Muscle of leg (tissue), 11 donors: ENCODE results near the gene OR56B1. TPM values are rescaled to one million over a fixed set of nuclear protein-coding genes. Genes with fewer than 3 reads are reported as not detected.
A peak's percentile ranks its signal among the peaks of the same experiment; 100 is the strongest.

Experiments
- DNase-seq: peaks from one replicate; pipeline ENCODE4 v3.0.0; 2013
- H3K27ac ChIP-seq: one replicate; pipeline ENCODE4 v1.5.1; 2013; ENCODE audit warnings: mild to moderate bottlenecking, low read length, control low read depth
- H3K27me3 ChIP-seq: one replicate; pipeline ENCODE4 v1.6.1; 2013; ENCODE audit warnings: low read length; ENCODE audit not compliant: control insufficient read depth, insufficient read depth
- H3K36me3 ChIP-seq: one replicate; pipeline ENCODE4 v1.6.1; 2013; ENCODE audit warnings: low read length; ENCODE audit not compliant: control insufficient read depth, insufficient read depth
- H3K4me1 ChIP-seq: one replicate; pipeline ENCODE4 v1.6.1; 2013; ENCODE audit warnings: low read length; ENCODE audit not compliant: control insufficient read depth, insufficient read depth
- H3K4me3 ChIP-seq: one replicate; pipeline ENCODE4 v1.5.1; 2013; ENCODE audit warnings: low read length, control low read depth
- H3K9me3 ChIP-seq: replicated peaks from 2 replicates; pipeline ENCODE4 v1.6.1; 2013; ENCODE audit warnings: low read depth, low read length; ENCODE audit not compliant: control insufficient read depth
- WGBS: methylation state at CpG from one replicate; pipeline ENCODE4 v1.1.5; 2013; ENCODE audit warnings: missing lambda C conversion rate; ENCODE audit not compliant: insufficient coverage; 5-methylcytosine and 5-hydroxymethylcytosine counted together
- polyA plus RNA-seq, 8 donors: library from polyadenylated mRNA; unstranded; fragments of 120-200 nt; gene quantifications; one replicate each; pipeline versions ENCODE4 v1.2.1 to v1.2.3, GENCODE V29; 2013; ENCODE audit warnings: inconsistent platforms in 1 of 8, low replicate concordance in 1 of 8; ENCODE audit not compliant: insufficient read length in 8 of 8, insufficient read depth in 1 of 8
- total RNA-seq: library from RNA; stranded (reverse); fragments of 120-200 nt; gene quantifications from one replicate; pipeline ENCODE4 v1.2.4, GENCODE V29; 2013

Gene OR56B1
- total and polyA plus RNA-seq, 9 donors, result 0.08 TPM; not detected in 8

- no peak for DNase-seq
- Histone ChIP-seq H3K36me3 (no peaks in the 10 kb centered on the region), H3K27me3 (no peaks in the 10 kb centered on the region), H3K4me3 (no peak overlapping the region), H3K9me3 (no peaks in the 10 kb centered on the region), H3K27ac (no peak overlapping the region), H3K4me1 (no peaks in the 10 kb centered on the region)
- 96% methylated on average over 1 of the region's 1 CpG for WGBS
Measured at GRCh38 chr11:5726351-5726750, 9.9 kb upstream of the OR56B1 start.

GRCh38 chr11:5727691-5728090 lies 8.6 kb upstream of the OR56B1 start:
- no peaks in the 10 kb centered on the region for H3K4me1 ChIP-seq
- no peaks in the 10 kb centered on the region for H3K27me3 ChIP-seq
- H3K27ac ChIP-seq, result no peak overlapping the region
- H3K36me3 ChIP-seq, result no peaks in the 10 kb centered on the region
- WGBS, result no CpG with 5 or more reads among the region's 1 CpG
- H3K9me3 ChIP-seq, result no peaks in the 10 kb centered on the region
- no peak overlapping the region for H3K4me3 ChIP-seq
- peak; percentile 5 for DNase-seq

- DNase-seq, result no peak
- no peak overlapping the region for H3K4me3 ChIP-seq
- H3K27me3 ChIP-seq, result no peaks in the 10 kb centered on the region
- no peaks in the 10 kb centered on the region for H3K4me1 ChIP-seq
- H3K27ac ChIP-seq, result no peak overlapping the region
- peaks cover 3% of the 10 kb centered on the region for H3K9me3 ChIP-seq
- H3K36me3 ChIP-seq, result no peaks in the 10 kb centered on the region
Measured at GRCh38 chr11:5737091-5737490, 843 bp downstream of the OR56B1 start.

GRCh38 chr11:5737670-5738392 lies 1.6 kb downstream of the OR56B1 start:
- no peak overlapping the region for H3K27ac ChIP-seq
- no peaks in the 10 kb centered on the region for H3K36me3 ChIP-seq
- H3K4me1 ChIP-seq, result no peaks in the 10 kb centered on the region
- no peak overlapping the region for H3K4me3 ChIP-seq
- no peaks in the 10 kb centered on the region for H3K27me3 ChIP-seq
- no CpG with 5 or more reads among the region's 6 CpGs for WGBS
- DNase-seq, result no peak
- H3K9me3 ChIP-seq, result peaks cover 3% of the 10 kb centered on the region

GRCh38 chr11:5738431-5738830 lies 2.2 kb downstream of the OR56B1 start:
- DNase-seq, result no peak
- WGBS, result no CpG with 5 or more reads among the region's 1 CpG
- H3K9me3 ChIP-seq, result peaks cover 3% of the 10 kb centered on the region
- H3K27me3 ChIP-seq, result no peaks in the 10 kb centered on the region
- no peak overlapping the region for H3K27ac ChIP-seq
- no peaks in the 10 kb centered on the region for H3K4me1 ChIP-seq
- H3K4me3 ChIP-seq, result no peak overlapping the region
- H3K36me3 ChIP-seq, result no peaks in the 10 kb centered on the region

GRCh38 chr11:5746614-5747013 lies 10.4 kb downstream of the OR56B1 start:
- DNase-seq, result no peak
- Histone ChIP-seq H3K4me1 (no peaks in the 10 kb centered on the region), H3K4me3 (no peak overlapping the region), H3K9me3 (peaks cover 1% of the 10 kb centered on the region), H3K27ac (no peak overlapping the region), H3K27me3 (no peaks in the 10 kb centered on the region), H3K36me3 (no peaks in the 10 kb centered on the region)
- no CpG with 5 or more reads among the region's 3 CpGs for WGBS

GRCh38 chr11:5749836-5750235 lies 13.6 kb downstream of the OR56B1 start:
- H3K9me3 ChIP-seq, result no peaks in the 10 kb centered on the region
- no peaks in the 10 kb centered on the region for H3K27me3 ChIP-seq
- DNase-seq, result no peak
- no peaks in the 10 kb centered on the region for H3K4me1 ChIP-seq
- H3K36me3 ChIP-seq, result no peaks in the 10 kb centered on the region
- WGBS, result no CpG with 5 or more reads among the region's 3 CpGs
- no peak overlapping the region for H3K4me3 ChIP-seq
- no peak overlapping the region for H3K27ac ChIP-seq

GRCh38 chr11:5753943-5754342 lies 17.7 kb downstream of the OR56B1 start, which contains the start of gene OR52N4:
Gene OR52N4, plus strand, starts transcription at chr11:5754243. Its CDS starts 498 bp downstream, at chr11:5754741.
- no CpG with 5 or more reads among the region's 1 CpG for WGBS
- Histone ChIP-seq H3K4me1 (no peaks in the 10 kb centered on the region), H3K27ac (no peak within 1 kb of the TSS), H3K27me3 (no peaks in the 10 kb centered on the region), H3K9me3 (no peaks in the 10 kb centered on the region), H3K36me3 (no peaks in the 10 kb centered on the region), H3K4me3 (no peak within 1 kb of the TSS)
- DNase-seq, result no peak

- 67% methylated on average over 1 of the region's 1 CpG for WGBS
- H3K9me3 ChIP-seq, result no peaks in the 10 kb centered on the region
- H3K27me3 ChIP-seq, result no peaks in the 10 kb centered on the region
- H3K4me1 ChIP-seq, result no peaks in the 10 kb centered on the region
- DNase-seq, result no peak
- H3K36me3 ChIP-seq, result no peaks in the 10 kb centered on the region
- H3K27ac ChIP-seq, result no peak overlapping the region
- no peak overlapping the region for H3K4me3 ChIP-seq
Measured at GRCh38 chr11:5767056-5767455, 30.8 kb downstream of the OR56B1 start.

- Histone ChIP-seq H3K9me3 (no peaks in the 10 kb centered on the region), H3K27ac (no peak within 1 kb of the TSS), H3K36me3 (no peaks in the 10 kb centered on the region), H3K27me3 (no peaks in the 10 kb centered on the region), H3K4me1 (no peaks in the 10 kb centered on the region), H3K4me3 (no peak within 1 kb of the TSS)
- DNase-seq, result no peak
- WGBS, result no CpG with 5 or more reads among the region's 4 CpGs
Measured at GRCh38 chr11:5783255-5783654, 47.0 kb downstream of the OR56B1 start, which contains the start of gene OR52N5. Gene OR52N5, minus strand, starts transcription at chr11:5783355. Its CDS starts 4,721 bp downstream, at chr11:5778634.
